Central memory CD4-positive, alpha-beta T cell (primary cell): ENCODE data around the gene OR2AK2.

Experiments
- DNase-seq: peaks from one replicate; pipeline ENCODE4 v3.0.0; 2022
- total RNA-seq, 3 experiments: gene quantifications; one replicate each; lab custom pipeline; 2026; lab: John Stamatoyannopoulos, UW

The OR2AK2 gene
- 0 to 0.19 (median 0.04) reads per million in 3 experiments for total RNA-seq

GRCh38 chr1:247964933-247965332, at the start of gene OR2AK2:
OR2AK2 (plus strand) TSS chr1:247965233; CDS start chr1:247965377, 144 bp downstream.
- no peak for DNase-seq

GRCh38 chr1:247919952-247920351, 45.1 kb upstream of the OR2AK2 start, which contains the start of gene OR2T8:
OR2T8 (plus strand) TSS chr1:247920252; CDS start chr1:247921018, 766 bp downstream.
- DNase-seq = no peak

- DNase-seq = no peak
Measured at GRCh38 chr1:247923941-247924340, 41.1 kb upstream of the OR2AK2 start.

- no peak for DNase-seq
Measured at GRCh38 chr1:247924868-247925267, 40.2 kb upstream of the OR2AK2 start, which contains the start of gene OR2AJ1. OR2AJ1 (plus strand) TSS chr1:247924889; CDS start chr1:247933769, 8,880 bp downstream.

GRCh38 chr1:247933989-247934388, 31.0 kb upstream of the OR2AK2 start:
- DNase-seq = no peak

GRCh38 chr1:247935781-247936180, 29.3 kb upstream of the OR2AK2 start:
- DNase-seq = no peak

GRCh38 chr1:247936415-247936814, 28.6 kb upstream of the OR2AK2 start:
- DNase-seq = no peak

- DNase-seq = peak; percentile 80
Measured at GRCh38 chr1:247936965-247937734, 27.9 kb upstream of the OR2AK2 start.

- no peak for DNase-seq
Measured at GRCh38 chr1:247942624-247943023, 22.4 kb upstream of the OR2AK2 start.

- no peak for DNase-seq
Measured at GRCh38 chr1:247948558-247948957, 16.5 kb upstream of the OR2AK2 start, which contains the start of gene OR2L8. OR2L8 (plus strand) TSS chr1:247948858; CDS start chr1:247948858, 0 bp downstream.

GRCh38 chr1:247953408-247953807, 11.6 kb upstream of the OR2AK2 start:
- DNase-seq = no peak

- DNase-seq = no peak
Measured at GRCh38 chr1:247961791-247962190, 3.2 kb upstream of the OR2AK2 start.

- no peak for DNase-seq
Measured at GRCh38 chr1:247962911-247963588, 2.0 kb upstream of the OR2AK2 start.

GRCh38 chr1:247966532-247967204, 1.6 kb downstream of the OR2AK2 start:
- DNase-seq = no peak

- DNase-seq = no peak
Measured at GRCh38 chr1:247992986-247993385, 28.0 kb downstream of the OR2AK2 start.

GRCh38 chr1:247998811-247999210, 33.8 kb downstream of the OR2AK2 start:
- no peak for DNase-seq

- no peak for DNase-seq
Measured at GRCh38 chr1:248000169-248000568, 35.1 kb downstream of the OR2AK2 start.

- no peak for DNase-seq
Measured at GRCh38 chr1:248007778-248008177, 42.7 kb downstream of the OR2AK2 start.

- DNase-seq = no peak
Measured at GRCh38 chr1:248009681-248010080, 44.6 kb downstream of the OR2AK2 start.

GRCh38 chr1:248013229-248013710, 48.2 kb downstream of the OR2AK2 start, which contains the start of gene OR2L5:
OR2L5 (plus strand) TSS chr1:248013660; CDS start chr1:248021948, 8,288 bp downstream.
- no peak for DNase-seq

GRCh38 chr1:248015803-248016202, 50.8 kb downstream of the OR2AK2 start:
- no peak for DNase-seq
